NOMO-1 treated with DMSO at 0.1 percent for 48 hours (cell line): ENCODE measurements around the gene TM7SF2.
"Not testable (repeated sequence)": the region's sequence is repeated elsewhere in the genome, so short reads cannot be mapped to it uniquely, and the experiment has no call there.

Experiments
- DNase-seq: peaks from one replicate; lab custom pipeline; 2025; ENCODE audit not compliant: unreplicated experiment; lab: John Stamatoyannopoulos, UW

Gene TM7SF2

DNA sequence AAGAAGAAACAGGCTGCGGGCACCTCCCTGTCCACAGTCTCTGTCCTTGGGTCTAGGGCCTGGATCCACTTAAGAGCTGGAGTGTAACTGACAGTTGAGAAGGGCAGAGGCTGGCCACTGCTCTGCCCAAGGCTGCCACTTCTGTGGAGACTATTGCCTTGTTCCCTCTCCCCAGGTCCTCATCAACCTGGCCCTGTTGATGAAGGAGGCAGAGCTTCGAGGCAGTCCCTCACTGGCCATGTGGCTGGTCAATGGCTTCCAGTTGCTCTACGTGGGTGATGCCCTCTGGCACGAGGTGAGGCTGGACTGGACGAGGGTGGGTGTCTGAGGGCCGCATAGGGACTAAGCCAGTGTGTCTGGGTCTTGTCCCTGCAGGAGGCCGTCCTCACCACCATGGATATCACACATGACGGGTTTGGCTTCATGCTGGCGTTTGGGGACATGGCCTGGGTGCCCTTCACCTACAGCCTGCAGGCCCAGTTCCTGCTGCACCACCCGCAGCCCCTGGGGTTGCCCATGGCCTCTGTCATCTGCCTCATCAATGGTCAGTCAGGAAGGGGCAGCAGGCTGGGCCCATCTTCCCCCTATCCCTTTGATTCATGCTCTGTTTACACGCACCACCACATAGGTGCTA, 3.0 kb downstream of the TM7SF2 start:
- no peak for DNase-seq

DNA sequence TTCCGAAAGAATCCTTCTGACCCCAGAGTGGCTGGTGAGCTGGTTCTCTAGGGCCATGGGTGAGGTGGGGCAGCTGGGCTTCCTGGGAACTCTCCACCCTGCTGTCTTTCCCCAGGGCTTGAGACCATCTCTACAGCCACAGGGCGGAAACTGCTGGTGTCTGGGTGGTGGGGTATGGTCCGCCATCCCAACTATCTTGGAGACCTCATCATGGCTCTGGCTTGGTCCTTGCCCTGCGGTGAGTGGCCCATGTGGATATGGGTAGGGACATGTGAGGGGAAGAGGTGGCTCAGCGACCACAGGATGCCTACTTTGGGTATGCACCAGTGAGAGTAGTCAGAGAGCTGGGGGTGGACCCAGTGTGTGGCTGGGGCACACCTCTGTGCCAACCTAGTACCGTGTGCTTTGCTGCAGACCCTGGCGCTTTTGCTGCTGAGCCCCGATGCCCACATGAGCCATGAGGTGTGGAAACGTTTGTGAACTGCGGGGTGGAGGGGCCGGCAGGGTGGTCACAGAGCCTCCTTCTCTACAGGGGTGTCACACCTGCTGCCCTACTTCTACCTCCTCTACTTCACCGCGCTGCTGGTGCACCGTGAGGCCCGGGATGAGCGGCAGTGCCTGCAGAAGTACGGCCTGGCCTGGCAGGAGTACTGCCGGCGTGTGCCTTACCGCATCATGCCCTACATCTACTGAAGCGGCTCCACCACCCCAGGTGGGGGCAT, 3.9 kb downstream of the TM7SF2 start:
- DNase-seq = no peak

DNA sequence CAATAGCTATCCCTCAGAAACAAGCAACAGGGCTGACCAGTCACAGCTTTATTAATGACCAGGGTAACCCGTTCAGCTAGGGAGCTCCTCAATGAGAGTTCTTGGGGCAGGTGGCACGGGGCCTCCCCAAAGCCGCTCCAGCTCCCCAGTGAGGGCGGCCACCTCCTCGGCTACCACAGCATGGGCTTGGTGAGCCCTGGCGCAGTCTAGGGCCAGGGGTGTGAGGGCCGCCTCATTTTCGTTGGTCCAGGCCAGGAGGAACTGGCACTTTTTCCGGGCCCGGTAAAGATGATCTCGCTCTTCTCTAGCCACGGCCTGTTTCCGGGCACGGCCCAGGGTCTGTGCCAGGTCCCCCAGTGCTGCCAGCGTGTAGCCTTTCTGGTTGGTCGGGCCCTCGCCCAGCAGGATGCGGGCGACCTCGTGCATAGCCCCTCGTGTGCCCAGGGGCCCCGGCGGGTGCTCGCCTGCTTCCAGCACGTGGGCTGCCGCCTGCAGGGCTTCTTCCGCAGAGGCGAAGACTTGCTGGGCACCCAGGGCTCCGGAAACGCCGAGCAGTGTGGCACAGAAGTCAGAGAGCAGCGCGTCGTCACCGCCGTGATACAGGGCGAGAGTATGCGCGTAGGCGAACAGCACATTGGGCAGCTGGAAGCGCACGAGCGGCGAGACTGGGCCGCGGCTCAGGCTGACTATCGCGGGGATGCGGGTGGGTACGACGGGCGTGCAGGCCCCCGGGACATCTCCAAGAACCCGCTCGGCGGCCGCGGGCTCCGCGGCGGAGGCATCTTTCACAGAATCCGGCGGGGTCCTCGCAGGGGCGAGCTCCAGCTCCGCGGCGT, 4.9 kb downstream of the TM7SF2 start:
- no peak for DNase-seq

DNA sequence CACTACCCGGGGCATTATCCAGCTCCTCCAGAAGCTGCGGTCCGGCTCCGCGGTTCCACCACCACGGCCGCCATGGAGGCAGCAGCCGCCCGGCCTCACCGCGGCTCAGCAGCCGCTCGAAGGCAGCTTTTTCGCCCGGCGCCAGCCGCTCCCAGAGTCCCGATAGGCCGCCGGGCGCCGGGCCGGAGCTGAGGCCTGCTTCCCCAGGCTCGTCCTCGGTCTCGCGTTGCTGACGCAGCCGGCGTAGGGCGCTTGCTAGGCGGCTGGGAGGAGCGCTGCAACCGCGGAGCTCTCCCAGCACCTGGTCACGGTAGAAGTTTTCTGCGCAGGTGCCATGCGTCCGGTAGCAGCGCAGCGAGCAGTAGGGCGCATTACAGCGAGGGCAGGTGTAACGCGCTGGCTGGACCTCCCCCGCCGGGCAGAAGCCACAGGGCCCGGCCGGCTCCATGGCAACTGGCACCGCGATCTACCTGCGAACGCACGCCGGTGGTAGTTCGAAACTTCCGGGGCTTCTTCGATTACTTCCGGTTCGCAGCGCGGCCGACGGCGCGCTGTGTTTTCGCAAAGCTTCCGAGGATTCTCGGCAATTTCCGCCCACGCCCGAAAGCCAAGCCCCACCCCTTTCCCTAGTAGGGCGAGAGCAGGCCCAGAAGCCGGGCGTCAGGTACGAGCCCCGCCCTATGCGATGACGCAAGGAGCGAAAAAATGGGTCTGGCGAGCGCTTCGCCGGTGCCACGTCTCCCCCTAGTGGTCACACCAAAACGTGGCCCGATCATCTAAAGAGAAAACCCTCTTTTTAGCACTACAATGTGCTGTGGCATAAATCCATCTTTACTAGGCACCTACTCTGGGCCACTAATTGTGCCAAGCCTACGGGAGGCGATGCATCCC, 5.8 kb downstream of the TM7SF2 start, which contains the start of gene ZNHIT2:
Gene ZNHIT2 (minus strand): TSS at position 496 of the 891 bp plus-strand sequence. CDS start 48 bp downstream, at position 448.
- peak; percentile 96 for DNase-seq

DNA sequence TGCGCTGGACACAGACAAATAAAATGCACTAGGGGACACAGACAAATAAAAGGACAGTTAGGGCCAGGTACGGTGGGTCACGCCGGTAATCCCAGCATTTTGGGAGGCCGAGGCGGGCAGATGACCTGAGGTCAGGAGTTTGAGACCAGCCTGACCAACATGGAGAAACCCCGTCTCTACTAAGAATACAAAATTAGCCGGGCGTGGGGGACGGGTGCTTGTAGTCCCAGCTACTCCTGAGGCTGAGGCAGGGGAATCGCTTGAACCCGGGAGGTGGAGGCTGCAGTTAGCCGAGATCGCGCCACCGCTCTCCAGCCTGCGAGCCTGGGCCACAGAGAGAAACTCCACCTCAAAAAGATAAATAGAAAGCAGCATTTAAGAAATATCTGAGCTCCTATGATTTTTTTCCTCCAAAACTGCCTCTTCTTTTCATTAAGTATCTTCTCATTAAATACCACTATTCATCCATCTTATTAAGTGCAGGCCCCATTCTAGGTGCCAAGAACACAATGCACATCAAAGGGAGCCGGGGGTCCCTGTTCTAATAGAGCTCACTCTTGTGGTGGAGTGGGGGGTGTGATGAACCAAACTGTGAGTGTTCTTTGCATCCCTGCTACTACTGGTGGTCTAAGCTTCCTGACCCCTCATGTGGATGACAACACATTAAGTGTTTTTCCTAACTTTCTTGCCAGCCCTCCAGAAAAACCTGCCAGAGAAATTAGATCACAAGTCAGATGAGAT, 6.6 kb downstream of the TM7SF2 start:
- no peak for DNase-seq

DNA sequence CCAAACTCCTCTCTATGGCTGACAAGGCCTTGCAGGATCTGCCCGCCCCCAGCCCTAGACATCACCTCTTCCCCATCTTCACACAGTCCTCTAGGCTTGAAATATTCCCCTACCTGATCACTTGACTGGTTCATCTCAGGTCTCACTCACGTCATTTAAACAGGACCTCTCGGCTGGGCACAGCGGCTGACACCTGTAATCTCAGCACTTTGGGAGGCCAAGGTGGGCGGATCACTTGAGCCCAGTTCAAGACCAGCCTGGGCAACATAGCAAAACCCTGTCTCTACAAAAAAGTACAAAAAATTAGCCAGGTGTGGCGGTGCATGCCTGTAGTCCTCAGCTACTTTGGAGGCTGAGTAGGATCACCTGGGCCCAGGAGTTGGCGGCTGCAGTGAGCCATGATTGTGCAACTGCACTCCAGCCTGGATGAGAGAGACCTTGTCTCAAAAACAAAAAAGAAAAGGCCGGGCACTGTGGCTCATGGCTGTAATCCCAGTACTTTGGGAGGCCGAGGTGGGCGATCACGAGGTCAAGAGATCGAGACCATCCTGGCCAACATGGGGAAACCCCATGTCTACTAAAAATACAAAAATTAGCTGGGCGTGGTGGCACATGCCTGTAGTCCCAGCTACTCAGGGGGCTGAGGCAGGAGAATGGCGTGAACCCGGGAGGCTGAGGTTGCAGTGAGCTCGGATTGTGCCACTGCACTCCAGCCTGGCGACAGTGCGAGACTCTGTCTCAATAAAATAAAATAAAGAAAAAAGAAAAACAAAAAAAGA, 7.4 kb downstream of the TM7SF2 start:
- DNase-seq = not testable (repeated sequence)

DNA sequence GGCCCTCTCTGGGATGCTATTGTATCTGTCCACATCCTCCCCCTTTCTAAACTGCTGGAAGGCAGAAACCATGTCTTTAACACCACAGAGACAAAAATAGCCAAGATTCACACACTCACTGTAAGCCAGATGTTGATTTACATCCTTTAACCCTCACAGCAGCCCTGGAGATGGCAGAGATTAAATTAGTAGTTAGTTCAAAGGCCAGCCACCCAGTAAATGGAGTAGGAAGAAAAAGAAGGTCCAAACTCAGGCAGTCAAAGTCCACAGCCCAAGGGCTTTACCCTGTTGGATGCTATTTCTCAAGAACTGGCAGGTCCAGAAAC, 8.0 kb downstream of the TM7SF2 start:
- no peak for DNase-seq

DNA sequence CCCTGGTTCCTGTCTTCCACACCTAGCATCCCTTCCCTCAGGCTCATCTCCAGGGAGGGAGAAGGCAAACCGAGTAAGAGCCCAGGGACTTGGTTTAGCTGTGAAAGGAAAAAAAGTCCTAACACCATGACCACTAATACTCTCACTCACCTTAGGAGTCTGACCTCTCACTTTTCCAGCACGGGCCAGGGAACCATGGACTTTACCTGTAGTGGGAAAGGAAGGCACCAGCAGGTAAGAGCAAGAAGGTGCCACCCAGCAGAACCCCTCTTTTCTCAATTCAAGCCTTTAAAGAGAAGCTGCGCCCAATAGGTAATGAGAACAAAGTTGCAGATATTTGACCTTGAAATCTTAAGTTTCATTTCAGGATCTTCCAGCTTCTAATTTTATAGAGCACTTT, 9.2 kb downstream of the TM7SF2 start:
- no peak for DNase-seq

DNA sequence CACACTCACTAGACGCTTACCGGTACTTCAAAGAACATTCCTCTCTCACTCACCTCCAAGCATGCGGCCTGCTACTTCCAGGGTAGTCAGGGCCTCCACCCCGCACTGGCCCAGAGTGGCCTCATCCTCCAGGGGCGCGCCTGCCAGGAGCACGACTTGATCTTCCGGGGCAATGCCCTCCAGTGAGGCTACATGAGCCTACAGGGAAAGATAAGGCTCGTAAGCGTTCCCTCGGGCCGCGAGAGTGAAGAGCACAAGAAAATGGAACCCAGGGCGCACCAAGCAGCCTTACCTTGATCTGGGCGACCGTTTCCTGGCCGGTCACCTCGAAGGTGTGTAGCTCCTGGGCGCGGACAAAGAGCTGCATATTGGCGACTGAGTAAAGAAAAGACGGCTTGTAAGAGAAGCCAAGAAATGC, 9.8 kb downstream of the TM7SF2 start:
- peak; percentile 17 for DNase-seq

DNA sequence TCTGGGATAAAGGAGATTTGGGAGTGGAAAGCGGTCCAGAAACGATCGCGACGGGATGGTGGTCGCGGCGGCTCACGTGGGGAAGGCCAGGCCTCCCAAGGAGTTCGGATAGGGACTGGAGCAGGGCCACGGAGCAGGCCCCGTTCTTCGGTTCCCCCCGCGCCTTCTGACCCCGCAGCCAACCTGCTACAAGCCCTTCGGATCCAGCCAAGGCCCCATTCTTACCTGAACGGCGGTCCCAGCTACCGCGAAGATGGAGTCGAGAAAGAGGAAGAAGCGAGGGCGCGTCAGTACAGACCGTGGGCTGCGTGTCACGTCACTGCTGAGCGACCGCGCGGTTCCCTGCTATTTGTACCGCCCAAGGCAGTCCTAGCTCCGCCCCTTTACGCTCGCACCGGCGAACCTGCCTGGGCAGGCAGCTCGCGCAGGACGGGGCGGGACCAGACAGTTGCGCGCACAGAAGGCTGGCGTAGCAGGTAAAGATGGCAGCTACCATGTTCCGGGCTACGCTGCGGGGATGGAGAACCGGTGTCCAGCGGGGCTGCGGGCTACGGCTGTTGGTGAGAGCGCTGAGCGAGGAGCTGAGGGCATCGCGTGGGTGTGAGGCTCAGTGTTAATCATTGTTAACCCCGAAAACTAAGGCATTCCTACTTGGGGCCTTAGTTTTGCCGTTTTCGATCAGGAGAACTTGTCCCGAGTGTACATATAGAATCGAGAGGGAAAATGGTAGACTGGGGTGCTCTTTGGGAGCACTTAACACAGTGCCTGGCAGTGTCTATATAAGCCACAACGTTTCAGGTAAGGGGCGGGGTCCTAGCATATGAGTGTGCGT, 10.4 kb downstream of the TM7SF2 start, which contains the start of the genes FAU and MRPL49:
Gene FAU (minus strand): TSS at position 270 of the 832 bp plus-strand sequence. CDS start 321 bp downstream, outside the sequence.
Gene MRPL49 (plus strand): TSS at position 457 of the 832 bp plus-strand sequence. CDS start 26 bp downstream, at position 483.
- DNase-seq = peak; percentile 99

DNA sequence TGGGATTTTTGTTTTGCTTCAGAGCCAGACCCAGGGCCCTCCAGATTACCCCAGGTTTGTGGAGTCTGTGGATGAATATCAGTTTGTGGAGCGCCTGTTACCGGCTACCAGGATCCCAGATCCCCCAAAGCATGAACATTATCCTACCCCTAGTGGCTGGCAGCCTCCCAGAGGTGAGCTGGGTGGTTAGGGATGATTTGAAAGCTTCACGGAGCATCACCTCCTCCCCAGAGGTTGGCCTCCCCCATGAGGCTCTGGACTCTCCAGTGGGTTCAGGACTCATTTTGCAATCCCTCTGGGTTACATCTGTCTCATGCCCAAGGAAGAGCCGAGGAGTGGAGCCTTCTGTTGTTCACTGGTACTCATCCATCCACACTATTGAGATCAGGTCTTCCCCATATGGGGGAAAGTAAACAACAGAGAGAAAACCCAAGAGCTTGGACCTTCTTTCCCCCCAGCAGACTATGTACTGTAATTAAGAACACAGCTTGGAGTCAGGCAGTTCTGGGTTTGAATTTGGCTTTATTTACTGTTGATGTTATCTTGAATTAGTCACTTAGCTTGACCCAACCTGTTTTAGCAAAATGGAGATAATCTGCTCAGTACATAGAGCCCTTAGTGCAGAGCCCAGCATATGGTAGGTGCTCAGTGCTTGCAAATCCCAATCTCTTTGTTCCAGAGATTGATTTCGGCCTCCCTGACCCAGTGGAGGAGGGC, 13.0 kb downstream of the TM7SF2 start:
- no peak for DNase-seq

DNA sequence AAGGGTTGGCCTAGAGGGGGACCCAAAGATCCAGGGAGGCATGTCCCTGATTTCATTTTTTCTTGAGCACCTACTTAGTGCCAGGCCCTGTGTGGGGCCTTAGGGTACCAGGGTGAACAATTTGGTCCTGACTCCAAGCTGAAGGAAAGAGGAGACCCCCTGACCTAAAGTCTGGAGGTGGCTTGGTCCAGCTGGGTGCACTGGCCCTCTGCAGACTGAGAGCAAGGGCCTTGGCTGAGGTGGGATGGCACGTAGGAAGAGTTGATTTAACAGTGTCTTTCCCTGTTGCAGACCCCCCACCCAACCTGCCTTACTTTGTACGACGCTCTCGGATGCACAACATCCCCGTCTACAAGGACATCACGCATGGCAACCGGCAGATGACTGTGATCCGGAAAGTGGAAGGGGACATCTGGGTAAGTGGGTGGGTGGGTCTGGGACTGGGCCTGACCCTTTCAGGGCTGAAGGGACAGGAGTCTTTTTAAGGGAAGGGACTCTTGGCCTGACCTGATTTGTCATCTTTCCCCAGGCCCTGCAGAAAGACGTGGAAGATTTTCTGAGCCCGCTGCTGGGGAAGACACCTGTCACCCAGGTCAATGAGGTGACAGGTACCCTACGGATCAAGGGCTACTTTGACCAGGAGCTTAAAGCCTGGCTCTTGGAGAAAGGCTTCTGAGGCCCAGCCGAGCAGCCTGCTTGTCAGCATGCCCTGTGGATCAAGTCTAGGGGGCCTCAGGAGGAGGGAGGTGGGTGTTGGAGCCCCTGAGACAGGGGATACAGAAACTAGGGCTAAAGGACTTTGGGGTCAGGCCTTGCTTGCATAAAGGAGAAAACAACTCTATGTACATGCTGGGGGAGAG, 13.8 kb downstream of the TM7SF2 start:
- DNase-seq = no peak

DNA sequence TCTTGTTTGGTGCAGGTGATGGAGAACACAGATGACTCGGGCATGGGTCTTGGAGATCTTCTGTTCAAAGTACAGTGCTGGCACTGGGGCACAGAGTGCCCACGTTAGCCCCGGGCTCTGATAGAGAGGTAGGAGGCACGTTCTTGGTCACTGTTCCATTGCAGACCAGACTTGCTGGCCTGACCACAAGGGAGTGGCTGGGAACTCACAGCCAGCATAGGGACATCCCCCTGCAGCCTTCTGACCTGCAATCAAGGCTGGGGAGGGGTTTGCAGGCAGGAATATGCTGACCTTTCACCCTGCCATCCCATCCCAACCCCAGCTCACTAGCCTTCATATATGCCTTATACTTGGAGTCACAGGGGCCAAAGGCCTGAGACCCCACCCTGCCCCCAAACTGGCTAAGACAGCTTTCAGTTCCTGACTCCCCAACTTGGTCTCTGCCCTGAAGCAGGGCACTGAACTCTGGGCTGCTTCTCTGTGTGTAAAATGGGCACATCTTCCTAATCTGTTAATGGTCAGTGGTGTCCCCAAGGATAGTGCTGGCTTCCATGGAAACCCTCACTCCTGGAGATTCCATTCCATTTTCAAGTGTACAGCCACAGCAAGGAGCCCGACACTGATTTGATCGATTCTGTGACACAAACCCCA, 15.1 kb downstream of the TM7SF2 start:
- DNase-seq = no peak

DNA sequence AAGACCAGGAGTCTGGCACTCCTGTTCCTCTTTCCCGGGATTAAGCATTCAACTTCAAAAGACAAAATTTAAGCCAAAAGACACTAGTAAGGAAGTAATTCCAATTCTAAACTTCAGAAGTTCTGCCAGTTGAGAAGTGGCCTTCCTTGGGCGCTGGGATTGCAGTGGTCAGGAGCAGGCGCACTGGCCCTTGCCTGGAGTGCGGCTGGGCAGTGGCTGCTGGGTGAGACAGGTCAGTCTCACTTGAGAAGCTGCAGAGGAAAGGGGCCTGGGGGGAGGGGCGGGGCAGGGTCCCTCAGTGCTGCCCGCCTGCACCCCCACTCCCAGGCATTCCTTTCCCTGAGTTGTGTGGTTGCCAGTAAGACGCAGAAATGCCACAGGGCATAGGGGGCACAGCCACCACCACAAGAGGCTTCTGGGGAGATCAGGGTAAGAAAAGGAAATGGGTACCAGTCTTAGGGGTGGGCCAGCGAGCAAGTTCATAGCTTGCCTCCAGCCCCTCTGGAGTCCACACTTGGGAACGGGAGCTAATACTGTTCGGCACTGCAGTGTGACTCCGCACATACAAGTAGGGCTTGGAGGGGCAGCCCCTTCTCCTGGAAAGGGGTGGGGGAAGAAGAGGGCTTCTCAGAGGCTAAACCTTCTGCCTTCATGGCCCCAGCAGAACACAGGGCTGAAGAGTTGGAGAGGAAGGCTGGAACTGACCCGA, 16.0 kb downstream of the TM7SF2 start:
- DNase-seq = no peak
